GM20000 (cell line): ENCODE results near the gene CDCA8.

Source experiments
- DNase-seq: peaks from one replicate; pipeline ENCODE4 v3.0.0; 2012; ENCODE audit warnings: low spot score
- TF ChIP-seq, protein P1 (sequence below): IDR thresholded peaks from 2 replicates; pipeline ENCODE4 v1.5.1; 2012; ENCODE audit warnings: mild to moderate bottlenecking, control low read depth; ENCODE audit errors: extremely low read depth, missing control alignments

CDCA8 gene

DNA sequence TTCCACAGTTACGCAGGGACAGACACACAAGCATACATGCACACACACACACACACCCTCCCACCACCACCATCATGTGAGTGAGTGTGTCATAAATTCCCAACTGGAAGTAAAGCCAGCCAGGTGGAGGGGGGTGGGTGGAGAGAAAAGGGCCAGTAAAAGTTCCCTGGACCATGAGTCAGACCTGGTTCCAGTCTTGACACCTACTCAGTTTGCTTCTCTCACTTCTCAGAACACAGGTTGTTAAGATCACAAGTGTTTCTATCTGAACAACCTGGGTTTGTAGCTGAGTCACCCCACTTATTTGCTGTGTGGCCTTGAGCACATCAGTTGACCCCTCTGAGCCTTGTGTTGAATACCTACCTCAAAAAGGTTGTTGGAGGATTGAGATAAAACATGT, 63.0 kb downstream of the CDCA8 start:
- DNase-seq: peak; percentile 72

DNA sequence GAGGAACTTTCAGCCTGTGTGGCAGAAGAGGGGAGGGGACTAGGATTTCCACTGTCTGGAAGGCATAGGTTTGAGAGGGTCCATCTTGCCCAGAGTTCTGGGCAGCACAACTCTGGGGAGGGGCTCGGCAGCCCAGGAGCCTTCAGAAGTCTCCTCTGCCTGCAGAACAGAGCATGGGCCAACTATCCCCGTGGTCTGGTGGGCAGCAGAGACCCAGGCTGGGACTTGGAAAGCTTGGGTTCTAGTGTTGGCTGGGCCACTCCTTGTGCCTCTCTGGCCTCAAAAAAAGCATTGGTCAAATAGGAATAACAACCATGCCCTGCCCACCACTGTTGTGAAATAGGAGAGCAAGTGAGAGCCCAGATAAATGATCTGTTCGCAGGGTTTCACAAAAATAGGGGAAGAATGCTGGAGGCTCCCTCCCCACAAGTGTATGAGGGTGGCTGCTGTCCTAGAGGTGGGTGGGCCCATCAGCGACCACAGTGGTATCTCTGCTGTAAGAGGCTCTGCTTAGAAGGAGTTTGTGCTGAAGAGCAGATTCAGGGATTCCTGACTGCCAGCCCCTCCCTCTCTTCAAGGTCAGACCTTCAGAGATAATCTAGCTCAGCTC, 63.7 kb downstream of the CDCA8 start:
- TF ChIP-seq, protein P1, sequence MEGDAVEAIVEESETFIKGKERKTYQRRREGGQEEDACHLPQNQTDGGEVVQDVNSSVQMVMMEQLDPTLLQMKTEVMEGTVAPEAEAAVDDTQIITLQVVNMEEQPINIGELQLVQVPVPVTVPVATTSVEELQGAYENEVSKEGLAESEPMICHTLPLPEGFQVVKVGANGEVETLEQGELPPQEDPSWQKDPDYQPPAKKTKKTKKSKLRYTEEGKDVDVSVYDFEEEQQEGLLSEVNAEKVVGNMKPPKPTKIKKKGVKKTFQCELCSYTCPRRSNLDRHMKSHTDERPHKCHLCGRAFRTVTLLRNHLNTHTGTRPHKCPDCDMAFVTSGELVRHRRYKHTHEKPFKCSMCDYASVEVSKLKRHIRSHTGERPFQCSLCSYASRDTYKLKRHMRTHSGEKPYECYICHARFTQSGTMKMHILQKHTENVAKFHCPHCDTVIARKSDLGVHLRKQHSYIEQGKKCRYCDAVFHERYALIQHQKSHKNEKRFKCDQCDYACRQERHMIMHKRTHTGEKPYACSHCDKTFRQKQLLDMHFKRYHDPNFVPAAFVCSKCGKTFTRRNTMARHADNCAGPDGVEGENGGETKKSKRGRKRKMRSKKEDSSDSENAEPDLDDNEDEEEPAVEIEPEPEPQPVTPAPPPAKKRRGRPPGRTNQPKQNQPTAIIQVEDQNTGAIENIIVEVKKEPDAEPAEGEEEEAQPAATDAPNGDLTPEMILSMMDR: no peak
- no peak for DNase-seq

More for the DNA sequence above, 63.0 kb downstream of the CDCA8 start:
- TF ChIP-seq, protein P1: no peak
